Measurements from ENCODE around the gene CLN5.

- TF ChIP-seq CTCF (conservative IDR thresholded peaks at IDR 0.05; ENCODE audit: low read depth, low read length) (no peak), CEBPB (IDR thresholded peaks at IDR 0.05; ENCODE audit: low read depth, low read length) (no peak), RAD21 (IDR thresholded peaks at IDR 0.05; ENCODE audit: low read length) (no peak), MAFK (IDR thresholded peaks at IDR 0.05; ENCODE audit: low read depth, low read length) (no peak), RCOR1 (IDR thresholded peaks at IDR 0.05; ENCODE audit: insufficient replicate concordance, low read length) (no peak)
These were observed 24.9 kb upstream of the CLN5 start for GRCh38 chr13:76967031-76967430.
